GM12872 (cell line): ENCODE data around the gene FOXK2.

Experiments
- CTCF ChIP-seq: IDR thresholded peaks from 3 replicates; pipeline ENCODE4 v1.5.1; 2011; ENCODE audit warnings: low read depth, mild to moderate bottlenecking, low read length, moderate library complexity; ENCODE audit not compliant: insufficient read depth

The FOXK2 gene

GRCh38 chr17:82587234-82588086, 67.9 kb downstream of the FOXK2 start:
- TF ChIP-seq CTCF: no peak

GRCh38 chr17:82588266-82589175, 69.0 kb downstream of the FOXK2 start:
- TF ChIP-seq CTCF: no peak

GRCh38 chr17:82589851-82590180, 70.3 kb downstream of the FOXK2 start:
- no peak for TF ChIP-seq CTCF

GRCh38 chr17:82590216-82590615, 70.7 kb downstream of the FOXK2 start:
- TF ChIP-seq CTCF: no peak

GRCh38 chr17:82590881-82591539, 71.5 kb downstream of the FOXK2 start:
- no peak for TF ChIP-seq CTCF

- no peak for TF ChIP-seq CTCF
These were observed 72.8 kb downstream of the FOXK2 start for GRCh38 chr17:82592289-82592766.
